Stimulated activated CD4-positive, alpha-beta T cell treated with anti-CD3 and anti-CD28 coated beads, Interleukin-2, amount 100 ng/mL, for 4 hours (primary cell): ENCODE data around the gene NINJ1.

Experiments used
- DNase-seq: peaks from one replicate; pipeline ENCODE4 v3.0.0-alpha.2; 2020; ENCODE audit warnings: low read depth

NINJ1 gene

DNA sequence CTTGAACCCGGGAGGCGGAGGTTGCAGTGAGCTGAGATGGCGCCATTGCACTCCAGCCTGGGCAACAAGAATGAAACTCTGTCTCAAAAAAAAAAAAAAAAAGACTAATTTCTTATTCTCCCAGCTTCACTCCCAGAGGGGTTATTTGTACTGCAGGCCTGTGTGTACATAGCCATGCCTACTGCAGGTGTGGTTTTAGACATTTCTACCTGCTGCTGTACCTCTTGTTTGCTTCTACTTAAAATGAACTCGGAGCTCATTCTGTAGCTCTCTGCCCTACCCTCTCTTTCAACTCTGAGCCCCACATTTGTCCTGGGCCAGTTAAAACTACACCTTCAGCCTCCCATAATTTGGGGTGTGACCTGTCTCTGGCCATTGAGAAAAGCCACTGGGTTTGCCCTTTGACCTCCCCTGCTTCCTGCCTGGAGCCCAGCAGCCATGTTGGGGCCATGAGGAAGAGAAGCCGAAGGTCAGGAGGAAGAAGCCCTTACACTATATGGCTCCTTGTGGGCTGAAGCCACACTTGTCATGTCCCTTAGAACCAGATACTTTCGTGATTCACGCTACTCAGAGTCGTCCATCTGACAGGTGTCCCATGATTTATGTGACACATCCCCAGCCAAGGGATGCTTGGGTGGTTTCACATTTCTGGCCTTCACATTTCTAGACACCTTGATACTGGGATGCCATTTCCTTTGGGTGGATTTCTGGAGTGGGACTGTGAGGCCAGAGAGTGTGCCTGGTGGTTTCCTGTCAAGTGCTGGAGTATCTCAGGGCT is 47.4 kb downstream of the NINJ1 start:
- DNase-seq = no peak

DNA sequence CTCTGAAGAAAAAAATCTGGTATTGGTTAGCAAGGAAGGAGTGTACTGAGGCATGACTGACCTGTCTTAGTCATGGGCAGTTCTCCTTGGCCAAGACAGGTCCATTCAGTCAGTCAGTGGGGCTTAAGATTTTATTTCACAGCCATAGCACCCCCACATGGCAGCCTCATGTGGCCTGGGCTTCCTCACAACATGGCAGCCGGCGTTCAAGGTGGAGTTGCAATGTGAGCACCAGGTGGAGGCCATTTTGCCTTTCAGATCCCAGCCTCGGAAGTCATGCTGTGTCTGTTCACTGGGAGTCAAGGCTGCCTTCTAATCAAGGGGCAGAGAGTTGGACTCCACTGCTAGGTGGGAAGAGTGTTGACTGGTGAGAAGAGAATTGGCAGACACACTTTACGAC is 48.4 kb downstream of the NINJ1 start:
- DNase-seq = no peak

DNA sequence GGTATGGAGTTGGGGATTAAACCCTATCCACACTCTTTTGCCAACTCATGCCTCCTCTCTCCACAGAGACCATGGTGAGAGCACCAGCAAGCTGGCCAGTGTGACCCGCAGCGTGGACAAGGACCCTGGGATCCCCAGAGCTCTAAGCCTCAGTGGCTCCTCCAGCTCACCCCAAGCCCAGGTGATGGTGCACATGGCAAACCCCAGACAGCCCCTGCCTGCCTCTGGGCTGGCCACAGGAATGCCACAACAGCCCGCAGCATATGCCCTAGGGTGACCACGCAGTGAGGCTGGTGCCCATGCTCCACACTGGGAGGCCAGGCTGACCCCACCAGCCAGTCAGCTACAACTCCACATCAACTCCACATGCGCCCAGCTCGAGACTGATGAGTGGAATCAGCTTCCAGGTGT is 49.6 kb downstream of the NINJ1 start:
- no peak for DNase-seq

DNA sequence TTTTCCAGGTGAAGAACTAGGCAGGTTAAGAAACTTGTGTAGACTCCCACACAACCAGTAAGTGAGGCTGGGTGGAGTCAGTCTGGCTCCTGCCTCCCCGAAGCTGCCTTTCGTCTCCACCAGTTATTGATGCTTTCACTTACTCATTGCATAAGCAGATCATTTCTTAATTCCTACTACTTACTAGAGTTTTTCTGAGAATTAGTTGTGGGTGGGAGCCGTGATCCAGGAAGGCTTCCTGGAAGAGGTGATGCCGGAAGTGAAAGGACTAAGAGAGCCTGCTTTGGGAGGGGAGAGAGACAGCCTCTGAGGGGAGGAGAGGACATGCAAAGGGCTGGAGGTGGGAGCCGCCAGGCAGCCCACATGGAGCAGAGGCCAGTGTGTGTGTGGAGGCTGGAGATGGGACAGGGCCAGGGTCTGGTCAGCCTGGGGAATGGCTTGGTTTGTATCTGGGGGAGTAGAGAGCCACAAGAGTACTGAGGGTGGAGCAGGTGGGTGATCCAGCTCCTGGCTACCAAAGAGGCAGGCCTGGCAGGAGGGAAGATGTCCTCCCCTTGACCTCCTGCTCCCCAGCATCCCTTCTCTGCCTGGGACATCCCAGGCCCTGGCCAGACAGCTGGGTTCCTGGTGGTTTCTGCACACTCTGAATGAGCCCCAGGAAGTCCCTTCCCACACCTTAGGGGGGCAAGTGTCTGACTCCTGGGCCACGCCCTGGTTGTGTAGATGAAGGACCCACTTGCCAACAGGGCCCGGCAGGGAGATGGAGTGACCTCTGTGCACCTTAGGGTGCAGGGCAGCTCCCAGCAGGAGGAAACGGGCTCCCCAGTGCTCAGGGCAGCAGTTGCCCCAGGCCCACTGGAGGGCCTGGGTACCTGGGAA is 50.2 kb downstream of the NINJ1 start:
- no peak for DNase-seq

DNA sequence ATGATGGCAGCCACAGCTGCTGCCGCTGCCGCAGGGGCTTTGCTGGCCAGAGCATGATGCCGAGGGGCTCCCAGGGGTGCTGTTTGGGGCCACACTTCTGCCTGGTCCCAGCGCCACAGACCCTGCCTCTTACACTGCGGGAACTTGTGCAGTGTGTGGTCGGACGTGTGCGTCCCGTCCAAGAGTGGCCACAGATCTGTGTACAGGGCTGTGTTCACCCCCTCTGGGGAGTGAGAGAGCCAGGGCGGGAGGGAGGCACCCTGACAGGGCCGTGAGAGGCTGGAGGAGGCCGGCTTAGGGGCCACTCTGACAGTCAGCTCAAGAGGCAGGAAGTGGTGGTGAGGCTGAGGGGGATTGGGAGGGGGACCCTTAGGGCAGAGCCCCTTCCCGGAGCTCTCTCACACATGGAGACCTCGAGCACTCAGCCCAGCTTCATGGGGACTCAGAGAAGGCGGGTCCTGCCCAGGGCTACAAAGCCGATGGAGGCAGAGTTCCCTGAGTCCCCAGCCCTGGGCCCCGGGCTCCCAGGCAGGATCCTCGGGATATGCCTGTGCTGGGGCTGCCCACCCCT is 51.1 kb downstream of the NINJ1 start:
- DNase-seq = no peak

DNA sequence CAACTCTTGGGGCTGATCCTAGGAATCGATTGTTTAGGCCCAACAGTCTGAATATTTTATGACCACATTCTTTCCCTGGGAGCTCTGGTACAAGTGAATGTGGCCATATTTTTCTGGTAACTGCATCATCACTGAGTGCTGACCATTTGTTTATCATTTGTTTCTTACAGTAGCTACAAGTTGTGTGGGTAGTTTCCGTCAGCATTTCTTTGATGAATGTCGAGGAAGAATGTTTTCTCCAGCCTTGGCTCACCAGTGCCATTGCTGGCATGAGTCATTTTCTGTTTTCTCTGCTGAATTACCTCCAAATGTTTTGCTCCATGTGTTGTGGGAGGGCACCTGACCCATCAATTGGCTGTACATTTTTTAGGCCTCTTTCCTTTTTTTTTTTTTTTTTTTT is 52.1 kb downstream of the NINJ1 start:
- DNase-seq = no peak

DNA sequence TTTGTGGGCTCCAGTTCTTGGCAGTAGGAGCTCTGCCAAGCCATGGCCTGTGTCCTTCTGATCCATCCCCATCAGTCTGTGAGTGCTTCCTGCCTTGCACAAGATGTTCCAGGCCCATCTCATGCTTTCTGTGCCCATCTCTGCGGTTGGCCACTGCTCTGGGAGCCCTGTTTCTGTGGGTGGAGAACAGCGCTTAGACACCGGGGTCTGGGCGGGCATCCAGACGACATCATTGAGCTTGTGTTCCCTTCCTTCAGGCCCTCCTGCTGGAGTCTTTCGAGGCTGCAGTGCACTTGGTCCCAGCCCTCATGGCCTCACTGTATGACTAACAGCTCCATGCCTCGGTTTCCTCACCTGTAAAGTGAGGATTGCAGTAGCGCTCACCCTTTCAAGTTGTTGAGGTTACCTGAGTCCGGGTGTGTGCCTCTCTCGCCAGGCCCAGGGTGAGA is 52.9 kb downstream of the NINJ1 start:
- DNase-seq = no peak

DNA sequence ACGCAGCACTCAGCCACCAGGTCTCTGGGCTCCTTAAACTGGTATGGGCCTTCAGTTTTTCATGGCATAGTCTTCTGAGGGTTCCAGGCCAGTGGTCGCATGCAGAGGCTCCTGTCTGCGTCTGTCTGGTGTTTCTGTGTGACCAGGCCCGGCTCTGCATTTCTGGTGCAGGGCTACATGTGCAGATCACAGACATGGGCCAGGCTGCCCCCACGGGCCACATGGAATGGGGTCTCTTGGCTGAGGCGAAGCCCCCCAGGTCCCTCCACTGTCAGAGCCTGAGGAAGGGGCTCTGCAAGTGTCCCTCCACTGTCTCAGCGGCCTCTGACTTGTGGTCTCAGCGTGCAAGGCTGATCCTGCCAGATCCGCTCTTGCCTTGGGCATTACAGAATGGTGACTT is 53.6 kb downstream of the NINJ1 start:
- DNase-seq = no peak

DNA sequence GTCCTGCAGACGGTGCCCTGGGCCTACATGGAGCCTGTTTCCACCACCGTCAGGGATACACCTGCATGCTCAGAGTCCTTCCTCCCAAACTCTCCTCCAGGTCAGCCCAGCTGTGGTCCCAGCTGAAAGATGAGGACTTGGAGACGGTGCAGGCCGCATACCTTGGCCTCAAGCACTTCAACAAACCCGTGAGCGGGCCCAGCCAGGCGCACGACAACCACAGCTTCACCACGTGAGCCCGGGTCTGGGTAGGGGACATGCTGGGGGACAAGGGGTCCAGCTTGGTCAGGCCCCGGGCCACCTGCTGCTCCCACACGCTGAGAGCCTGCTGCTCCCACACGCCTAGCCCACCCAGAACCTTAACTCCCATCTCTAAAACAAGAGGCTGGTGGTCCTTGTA is 54.7 kb downstream of the NINJ1 start:
- DNase-seq = no peak

DNA sequence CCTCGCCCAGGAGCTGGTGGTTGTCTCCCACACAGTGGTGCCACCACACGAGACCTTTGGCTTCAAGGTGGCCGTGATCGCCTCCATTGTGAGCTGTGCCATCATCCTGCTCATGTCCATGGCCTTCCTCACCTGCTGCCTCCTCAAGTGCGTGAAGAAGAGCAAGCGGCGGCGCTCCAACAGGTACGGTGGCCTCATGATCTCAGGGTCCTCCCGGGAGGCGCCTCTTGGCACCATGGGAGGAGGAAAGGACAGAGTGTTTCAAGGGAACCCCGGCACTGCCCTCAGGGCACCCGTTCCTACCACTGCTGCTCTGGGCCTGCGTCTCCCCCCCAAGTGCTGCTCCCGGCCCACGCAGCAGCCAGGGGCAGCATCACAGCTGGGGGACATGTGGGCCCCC is 56.2 kb downstream of the NINJ1 start:
- DNase-seq = no peak

DNA sequence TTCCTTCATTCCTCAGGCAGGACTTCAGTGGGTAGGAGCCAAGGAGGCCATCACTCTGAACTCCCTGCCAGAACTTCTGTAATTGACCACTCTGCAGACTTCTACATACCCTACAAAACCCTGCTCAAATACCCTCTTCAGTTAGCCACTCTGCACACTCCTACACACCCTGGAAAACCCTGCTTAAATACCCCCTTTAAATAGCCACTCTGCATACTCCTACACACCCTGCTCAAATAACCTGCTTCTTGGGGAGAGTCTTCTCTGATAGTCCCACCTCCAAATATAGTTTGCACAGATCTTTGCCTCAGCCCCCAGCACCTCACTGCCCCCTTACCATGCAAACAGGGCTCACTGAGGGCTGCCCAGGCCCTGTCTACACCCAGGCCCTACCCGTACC is 56.7 kb downstream of the NINJ1 start:
- no peak for DNase-seq

DNA sequence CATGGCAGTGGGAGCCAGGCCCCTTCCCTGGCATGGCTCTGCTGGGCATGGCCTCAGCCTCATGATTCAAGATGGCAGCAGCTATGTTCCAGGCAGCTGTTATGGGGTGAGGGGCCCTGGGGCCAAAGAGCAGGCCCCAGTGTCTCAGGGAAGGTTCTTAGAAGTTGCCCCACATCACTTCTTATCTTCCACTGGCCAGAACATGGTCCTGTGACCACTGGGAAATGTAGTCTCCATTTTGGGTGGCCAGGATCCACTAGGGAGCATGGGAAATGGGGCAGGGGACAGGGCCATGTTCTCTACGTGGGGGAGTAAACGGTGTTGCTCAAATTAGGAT is 57.3 kb downstream of the NINJ1 start:
- DNase-seq = no peak

DNA sequence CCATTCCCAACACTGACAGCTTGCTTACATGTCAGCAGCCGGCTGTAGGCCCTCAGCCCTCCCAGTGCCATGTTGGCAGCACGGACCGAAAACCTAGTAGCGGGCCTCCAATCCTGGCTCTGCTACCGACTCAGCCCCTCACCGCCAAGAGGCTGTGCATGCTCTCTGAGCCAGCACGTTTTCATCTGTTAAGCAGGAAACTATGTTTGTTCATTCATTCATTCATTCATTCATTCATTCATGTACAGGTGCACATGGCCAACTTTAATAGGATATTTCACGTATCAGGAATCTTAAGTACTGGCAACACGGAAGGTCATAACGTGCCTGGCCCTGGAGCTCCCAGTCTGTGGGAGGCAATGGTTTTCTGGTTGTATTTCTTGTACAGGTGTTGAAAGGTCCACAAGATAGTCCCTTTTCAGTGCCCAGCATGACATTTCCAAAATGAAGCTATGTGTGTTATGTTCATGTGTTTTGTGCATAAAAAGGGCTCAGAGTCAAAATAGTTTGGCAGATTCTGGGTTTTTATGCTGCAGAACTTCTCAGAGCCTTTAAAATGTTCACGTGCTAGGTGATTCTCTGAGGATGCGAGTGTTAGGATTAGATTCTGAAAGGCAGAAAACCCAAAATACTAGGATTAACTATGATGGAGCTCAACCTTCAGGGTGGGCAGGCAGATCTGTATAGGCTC is 57.8 kb downstream of the NINJ1 start:
- DNase-seq = no peak

DNA sequence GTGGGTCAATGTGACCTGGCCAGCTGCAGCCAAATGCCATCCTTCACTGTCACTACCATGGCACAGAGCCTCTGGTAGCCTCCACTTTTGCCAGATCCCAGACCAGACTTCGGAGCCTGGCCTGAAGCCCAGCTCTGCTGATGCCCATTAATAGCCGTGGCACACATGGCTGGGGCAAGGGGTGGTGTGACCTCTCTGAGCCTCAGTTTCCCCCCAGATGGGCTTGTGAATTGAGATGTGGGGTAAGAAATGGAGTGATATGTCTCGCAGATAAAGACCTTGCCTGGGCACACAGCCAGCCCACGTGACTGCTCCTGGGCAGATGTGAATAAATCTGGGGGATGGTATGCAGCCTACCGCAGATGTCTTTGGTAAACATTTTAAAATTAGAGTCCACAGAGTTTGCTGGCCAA is 61.7 kb downstream of the NINJ1 start:
- DNase-seq = no peak
